HG03432 (cell line): ENCODE results near the gene SFMBT2.

Source experiments
- ATAC-seq: cut with Tn5 transposase; IDR thresholded peaks from one replicate; pipeline ENCODE4 v1.9.1; 2021; ENCODE audit warnings: mild to moderate bottlenecking, moderate library complexity; ENCODE audit not compliant: unreplicated experiment

The SFMBT2 gene

GRCh38 chr10:7410862-7411670 is at the start of gene SFMBT2:
TSS of gene SFMBT2 (minus strand) at chr10:7411034. CDS start at chr10:7381898, 29,136 bp downstream.
- ATAC-seq = peak; percentile 43

DNA sequence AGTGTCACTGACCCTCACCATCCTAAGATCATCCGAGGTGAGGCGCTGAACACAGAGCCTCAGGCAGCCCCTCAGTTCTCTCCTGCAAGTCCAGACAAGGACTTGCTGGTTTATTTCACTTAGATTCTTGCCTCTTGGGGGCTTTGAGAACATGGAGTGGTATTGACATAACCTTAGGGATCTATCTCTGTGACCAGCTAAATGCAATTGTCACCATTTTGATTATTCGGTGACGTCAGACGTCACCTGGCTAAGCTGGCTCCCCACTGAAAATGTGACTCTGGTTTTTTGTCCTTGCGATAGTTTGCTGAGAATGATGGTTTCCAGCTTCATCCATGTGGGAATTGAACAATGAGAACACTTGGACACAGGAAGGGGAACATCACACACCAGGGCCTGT is 49.2 kb upstream of the SFMBT2 start:
- no peak for ATAC-seq

- no peak for ATAC-seq
Measured at GRCh38 chr10:7458556-7458955, 47.7 kb upstream of the SFMBT2 start.

DNA sequence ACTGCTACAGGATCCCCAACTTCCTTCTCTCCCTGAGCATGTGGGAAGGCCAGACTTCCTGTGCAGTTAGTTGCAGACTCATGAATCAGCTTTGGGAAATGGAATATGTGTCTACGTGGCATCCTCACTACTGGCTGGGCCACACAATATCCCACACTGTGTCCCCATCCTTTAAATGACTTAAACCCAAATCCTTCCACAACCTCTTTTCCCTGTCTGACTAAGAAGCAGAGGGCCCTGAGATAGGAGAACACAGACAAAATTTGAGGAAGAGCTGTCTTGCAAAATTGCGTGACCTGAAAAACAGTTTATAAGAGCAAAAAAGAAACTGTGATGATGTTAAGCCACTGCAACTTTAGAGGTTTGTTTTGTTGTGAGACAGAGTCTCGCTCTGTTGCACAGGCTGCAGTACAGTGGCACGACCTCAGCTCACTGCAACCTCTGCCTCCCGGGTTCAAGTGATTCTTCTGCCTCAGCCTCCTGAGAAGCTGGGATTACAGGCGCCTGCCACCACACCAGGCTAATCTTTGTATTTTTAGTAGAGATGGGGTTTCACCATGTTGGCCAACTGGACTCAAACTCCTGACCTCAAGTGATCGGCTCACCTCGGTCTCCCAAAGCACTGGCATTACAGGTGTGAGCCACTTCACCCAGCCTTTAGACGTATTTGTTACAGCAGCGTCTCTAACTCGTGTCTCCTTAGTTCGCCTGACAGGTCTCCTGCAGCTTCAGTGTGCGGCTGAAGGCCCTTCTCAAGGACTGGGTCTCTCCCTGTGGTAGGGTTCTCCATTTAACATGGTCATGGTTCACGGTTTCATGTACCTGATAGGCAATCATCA is 46.9 kb upstream of the SFMBT2 start:
- ATAC-seq = peak; percentile 93

DNA sequence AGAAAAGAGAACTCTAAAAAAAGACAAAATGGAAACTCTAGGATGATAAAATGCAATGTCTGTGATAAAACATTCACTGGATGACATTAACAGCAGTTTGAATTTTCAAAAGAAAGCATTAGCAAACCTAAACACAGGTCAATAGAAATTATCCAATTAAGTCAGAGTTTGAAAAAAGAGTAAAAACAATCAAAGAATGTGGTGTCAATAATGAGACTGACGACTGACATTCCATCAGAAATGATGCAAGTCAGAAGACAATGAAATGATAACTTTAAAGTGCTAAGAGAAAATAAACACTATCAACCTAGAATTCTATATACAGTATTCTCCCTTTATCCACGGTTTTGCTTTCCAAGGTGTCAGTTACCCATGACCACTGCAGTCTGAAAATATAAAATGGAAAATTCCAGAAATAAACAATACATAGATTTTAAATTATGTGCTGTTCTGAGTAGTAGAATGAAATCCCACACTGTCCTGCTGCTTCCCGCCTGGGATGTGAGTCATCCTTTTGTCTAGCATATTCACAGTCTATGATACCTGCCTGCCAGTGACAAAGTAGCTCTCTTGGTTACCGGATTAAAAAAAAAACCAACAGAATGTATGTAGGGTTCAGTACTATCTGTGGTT is 38.3 kb upstream of the SFMBT2 start:
- ATAC-seq = no peak

DNA sequence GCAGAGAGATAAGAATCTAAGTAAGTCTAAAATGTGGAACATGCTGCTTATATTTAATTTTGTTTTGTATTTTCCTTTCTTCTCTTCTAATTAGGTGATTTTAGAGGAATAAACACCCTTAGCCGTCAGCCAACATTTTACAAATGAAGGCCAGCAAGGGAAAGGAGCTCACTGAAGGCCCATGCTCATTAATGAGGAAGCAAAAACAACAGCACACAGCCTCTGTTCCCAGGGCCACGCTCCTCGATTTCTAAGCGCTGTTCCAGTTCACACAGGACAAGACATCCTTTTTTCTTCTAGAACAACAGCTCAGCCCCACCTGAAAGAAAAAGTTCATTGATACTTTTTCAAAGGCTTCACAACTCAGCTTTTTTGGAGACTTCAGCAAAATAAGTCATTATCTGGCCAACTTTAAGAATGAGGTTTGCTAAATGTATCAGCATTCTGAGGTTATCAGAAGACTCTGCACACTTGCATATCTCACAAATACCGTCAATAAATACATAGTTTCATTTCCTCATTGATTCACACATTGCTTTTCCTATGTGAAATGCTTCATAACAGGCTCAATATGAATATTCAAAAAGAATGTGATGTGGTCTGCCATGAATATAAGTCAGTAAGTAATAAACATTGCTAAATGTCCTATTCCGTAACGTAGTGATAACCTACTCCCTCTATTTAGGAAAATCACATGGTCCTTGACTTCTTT is 34.8 kb upstream of the SFMBT2 start:
- ATAC-seq = peak; percentile 78

GRCh38 chr10:7444551-7445121 is 33.8 kb upstream of the SFMBT2 start:
- ATAC-seq = peak; percentile 45

DNA sequence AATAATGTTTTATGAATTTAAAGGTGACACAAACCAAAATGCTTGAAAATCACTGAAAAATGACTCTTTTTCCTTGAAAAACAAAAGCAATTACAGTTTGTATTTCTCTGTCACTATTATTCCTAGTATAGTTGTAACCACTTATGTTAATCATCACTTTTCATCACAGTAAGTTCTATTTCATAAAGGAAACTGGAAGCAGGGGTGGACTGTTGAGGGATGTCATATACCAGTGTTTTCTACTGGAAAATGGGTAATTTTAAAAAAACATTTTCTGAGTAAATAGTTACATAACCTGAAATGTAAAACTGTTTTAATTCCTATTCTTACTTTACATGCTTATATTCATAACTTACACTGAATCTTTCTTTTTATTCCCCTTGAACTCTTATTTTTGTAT is 32.2 kb upstream of the SFMBT2 start:
- ATAC-seq = no peak

GRCh38 chr10:7441403-7442147 is 30.7 kb upstream of the SFMBT2 start:
- no peak for ATAC-seq

DNA sequence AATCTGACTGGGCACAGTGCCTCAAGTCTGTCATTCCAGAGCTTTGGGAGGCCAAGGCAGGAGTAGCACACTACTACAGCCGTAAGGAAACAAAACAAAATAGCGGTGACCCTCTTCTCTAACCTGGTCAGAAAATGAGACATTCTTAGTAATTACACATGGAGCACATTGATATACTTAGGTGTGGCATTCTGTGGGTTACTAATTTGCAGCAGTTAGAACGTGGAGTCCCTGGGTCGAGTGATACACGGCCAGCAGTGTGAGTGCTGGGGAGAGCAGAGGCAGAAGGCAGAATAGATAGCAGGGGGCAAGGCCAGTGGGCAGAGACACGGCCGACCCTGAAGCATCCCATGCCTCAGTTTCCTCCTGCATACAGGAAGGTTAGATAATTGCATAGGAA is 28.9 kb upstream of the SFMBT2 start:
- ATAC-seq = no peak

DNA sequence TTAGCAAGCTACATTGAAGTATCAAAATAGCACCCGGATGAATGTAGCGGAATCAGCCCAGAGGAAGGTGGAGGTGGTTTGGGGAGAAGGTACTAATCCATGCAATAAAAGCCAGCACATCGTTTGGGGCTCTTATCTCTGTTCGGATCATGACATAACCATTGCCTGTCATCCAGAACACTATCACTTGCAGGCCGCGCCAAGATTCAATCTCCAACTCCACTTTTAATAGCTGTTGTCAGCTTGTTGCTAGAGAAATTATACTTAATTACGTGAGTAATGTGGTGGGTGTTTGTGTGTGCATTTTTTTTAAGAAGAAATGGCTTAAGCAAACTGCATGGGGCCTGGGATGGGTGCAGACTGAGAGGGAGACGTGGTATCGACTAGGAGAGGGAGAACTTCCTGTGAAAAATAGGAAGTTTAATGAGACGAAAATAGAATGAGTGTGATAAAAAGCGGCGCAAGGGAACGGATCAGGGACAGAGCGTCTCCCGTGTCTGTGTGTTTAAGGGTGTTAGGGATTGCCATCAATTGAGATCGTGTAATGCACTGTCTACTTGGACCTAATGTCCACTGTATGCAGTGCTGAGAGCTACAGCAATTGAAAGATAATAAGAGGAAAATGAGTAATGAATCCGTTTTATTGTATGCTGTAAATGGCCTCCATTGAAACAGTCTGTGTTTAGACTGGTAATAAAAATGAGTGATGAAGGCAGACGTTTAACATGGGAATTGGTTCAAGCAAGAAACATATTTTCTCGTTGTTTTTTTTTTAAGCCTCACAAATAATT is 27.6 kb upstream of the SFMBT2 start:
- ATAC-seq = no peak

DNA sequence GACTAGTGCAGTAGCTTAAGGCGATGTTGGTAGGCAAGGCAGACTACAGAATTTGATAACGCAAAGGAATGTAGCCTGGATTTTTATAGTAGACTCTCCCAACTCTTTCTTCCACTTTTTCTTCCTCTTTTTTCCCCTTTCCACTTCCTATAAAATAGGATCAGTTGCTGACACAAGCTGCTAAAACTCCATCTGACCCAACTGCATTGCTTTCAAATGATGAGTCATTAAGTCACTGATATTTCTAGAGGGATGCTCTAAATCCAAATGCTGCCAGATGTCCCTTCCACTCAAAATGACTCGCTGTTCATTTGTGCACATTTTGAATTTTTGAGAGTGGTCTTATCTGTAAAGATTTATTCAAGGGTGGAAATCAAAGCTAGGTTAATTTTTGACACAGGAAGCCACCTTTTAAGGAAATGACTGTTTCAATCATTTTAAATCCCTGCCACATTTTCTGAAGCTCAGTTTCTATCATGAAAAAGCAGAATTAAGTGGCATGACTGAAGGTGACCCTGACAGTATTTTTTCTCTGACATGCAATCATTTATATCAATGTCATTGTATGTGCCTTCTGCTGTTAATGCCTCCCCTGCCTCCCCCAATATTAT is 25.8 kb upstream of the SFMBT2 start:
- ATAC-seq = no peak

GRCh38 chr10:7435674-7436073 is 24.8 kb upstream of the SFMBT2 start:
- peak; percentile 77 for ATAC-seq

DNA sequence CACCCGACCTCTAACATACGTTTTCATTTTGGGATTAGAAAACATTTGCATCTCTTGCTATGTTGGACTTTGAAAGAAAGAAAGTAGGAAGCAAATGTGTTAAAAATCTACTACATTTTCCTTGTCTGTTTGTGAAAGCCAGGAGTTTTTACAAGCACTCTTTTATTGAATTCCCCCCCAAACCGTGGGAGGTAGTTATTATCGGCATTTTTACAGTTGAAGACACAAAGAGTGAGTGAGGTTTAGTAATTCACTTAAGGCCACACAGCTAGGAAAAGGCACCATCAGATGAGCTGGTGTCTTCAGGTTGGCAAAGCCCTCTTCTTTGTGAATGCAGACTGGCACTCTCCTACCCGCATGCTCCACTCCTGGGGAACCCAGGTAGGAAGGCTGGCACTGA is 23.5 kb upstream of the SFMBT2 start:
- no peak for ATAC-seq

DNA sequence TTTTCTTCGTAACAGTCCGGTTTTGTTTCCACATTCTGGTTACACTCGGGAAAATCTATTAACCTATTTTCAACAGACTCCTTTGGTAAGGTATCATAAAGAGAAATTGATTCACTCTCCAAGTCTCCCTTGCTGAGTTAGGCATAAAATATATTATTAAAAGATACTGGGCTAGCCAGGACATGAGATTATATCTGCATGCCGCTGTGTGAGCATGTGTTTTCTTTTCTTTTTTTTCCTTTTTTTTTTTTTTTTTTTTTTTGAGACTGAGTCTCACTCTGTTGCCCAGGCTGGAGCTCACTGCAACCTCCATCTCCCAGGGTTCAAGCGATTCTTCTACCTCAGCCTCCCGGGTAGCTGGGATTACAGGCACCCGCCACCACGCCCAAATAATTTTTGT is 23.0 kb upstream of the SFMBT2 start:
- no peak for ATAC-seq

- no peak for ATAC-seq
Measured at GRCh38 chr10:7432884-7433726, 22.3 kb upstream of the SFMBT2 start.

DNA sequence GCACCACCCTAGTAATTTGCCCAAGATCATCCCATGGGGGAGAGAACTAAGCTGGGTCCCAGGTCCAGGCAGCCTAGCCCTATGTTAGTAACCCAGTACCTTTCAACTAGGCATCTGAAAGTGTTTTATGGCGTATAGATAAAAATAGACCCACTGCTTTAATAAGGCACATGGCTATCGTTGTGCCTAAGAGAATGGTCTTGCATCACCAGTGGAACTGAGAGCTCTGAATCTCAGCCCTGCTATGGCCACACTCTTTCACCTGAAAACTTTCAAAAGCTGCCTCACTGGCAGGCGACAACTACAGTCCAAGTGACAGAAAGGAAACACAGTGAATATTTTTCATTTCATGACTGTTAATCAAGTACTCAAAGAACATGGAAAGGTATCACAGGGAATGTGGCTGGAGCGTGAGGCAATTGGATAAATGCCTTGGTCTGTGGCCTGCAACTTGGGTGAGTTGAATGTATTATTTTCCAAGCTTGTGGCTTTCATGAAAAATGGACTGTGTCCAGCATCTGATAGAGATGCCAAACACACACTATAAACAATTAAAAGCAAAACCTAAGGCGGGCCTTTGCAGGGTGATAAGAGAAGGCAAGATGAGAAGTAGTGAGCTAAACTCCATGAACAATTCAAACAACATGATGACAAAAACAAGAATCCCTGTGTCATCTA is 18.0 kb upstream of the SFMBT2 start:
- ATAC-seq = no peak
